ENCODE data around the gene PHLDA2. TPM values are rescaled to one million over a fixed set of nuclear protein-coding genes. Genes with fewer than 3 reads are reported as not detected.

PHLDA2 gene
- total and polyA plus RNA-seq, 4 donors, result 0.60 to 49.2 (median 23.0) TPM

DNA sequence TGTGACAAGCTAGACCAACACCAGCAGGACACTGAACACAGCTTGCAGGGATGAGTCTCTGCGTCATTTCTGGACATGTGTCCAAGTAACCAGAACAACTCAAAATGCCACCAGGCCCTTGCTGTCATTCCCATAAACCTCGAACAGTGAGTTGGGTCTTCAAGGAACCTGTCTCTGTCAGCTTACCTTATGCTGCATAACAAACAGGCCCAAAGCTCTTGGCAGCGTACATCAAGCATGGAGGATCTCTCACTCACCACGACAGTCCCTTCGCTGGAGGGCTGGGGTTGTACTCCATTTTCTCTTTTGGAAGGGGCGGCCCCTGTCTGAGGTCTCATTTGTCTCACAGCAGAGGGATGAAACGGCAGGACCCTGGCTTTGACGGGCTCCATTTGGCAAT is 50.4 kb downstream of the PHLDA2 start:
- Histone ChIP-seq H3K27me3 (ENCODE audit: control insufficient read depth in 3 of 3, insufficient read depth in 3 of 3, low read length in 2 of 3) (no peaks in the 10 kb centered on the region), H3K4me3 (no peak overlapping the region), H3K27ac (ENCODE audit: low read depth in 1 of 2, low read length in 1 of 2) (no peak overlapping the region), H3K36me3 (ENCODE audit: control insufficient read depth in 4 of 4, insufficient read depth in 4 of 4, low read length in 4 of 4) (peaks cover 0 to 17% (median 4%) of the 10 kb centered on the region in 4 donors), H3K4me1 (ENCODE audit: control insufficient read depth in 5 of 5, insufficient read depth in 5 of 5, low read length in 5 of 5) (peaks cover 0 to 38% (median 14%) of the 10 kb centered on the region in 5 donors), H3K9me3 (ENCODE audit: control insufficient read depth in 4 of 4, insufficient read depth in 3 of 4, low read length in 3 of 4) (peaks cover 0 to 12% (median 0%) of the 10 kb centered on the region in 4 donors), H3K9ac (ENCODE audit: insufficient read depth in 1 of 2, low read length in 2 of 2) (no peak overlapping the region)
- TF ChIP-seq, protein P1, sequence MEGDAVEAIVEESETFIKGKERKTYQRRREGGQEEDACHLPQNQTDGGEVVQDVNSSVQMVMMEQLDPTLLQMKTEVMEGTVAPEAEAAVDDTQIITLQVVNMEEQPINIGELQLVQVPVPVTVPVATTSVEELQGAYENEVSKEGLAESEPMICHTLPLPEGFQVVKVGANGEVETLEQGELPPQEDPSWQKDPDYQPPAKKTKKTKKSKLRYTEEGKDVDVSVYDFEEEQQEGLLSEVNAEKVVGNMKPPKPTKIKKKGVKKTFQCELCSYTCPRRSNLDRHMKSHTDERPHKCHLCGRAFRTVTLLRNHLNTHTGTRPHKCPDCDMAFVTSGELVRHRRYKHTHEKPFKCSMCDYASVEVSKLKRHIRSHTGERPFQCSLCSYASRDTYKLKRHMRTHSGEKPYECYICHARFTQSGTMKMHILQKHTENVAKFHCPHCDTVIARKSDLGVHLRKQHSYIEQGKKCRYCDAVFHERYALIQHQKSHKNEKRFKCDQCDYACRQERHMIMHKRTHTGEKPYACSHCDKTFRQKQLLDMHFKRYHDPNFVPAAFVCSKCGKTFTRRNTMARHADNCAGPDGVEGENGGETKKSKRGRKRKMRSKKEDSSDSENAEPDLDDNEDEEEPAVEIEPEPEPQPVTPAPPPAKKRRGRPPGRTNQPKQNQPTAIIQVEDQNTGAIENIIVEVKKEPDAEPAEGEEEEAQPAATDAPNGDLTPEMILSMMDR (IDR thresholded peaks at IDR 0.05; ENCODE audit: control extremely low read depth, extremely low read depth), result no peak
- no peak for ATAC-seq (ENCODE audit: insufficient read depth, low FRiP score)
- DNase-seq, result no peak
- 95 to 96% methylated on average over 8 of the region's 8 CpGs for WGBS, 2 donors

Small RNA genes within 50 kb of the gene (small RNA-seq; reads per million reads assigned to genes)
- 25.3 reads per million, percentile 97 among the genes with 10 or more reads in this experiment for gene SNORA54 (ENCODE audit: low replicate concordance)

Other genes with a start within 250 kb of the PHLDA2 start
- gene KCNQ1OT1, start 229.4 kb downstream of the PHLDA2 start, total RNA-seq, result 10 to 100 TPM in 1 of 2 donors, 1 to 10 TPM in 1; 2.9 to 14.5 TPM
- gene KCNQ1OT1, start 229.4 kb downstream of the PHLDA2 start, polyA plus RNA-seq, result under 1 TPM; 0.02 to 0.55 TPM
- 100 to 1,000 TPM in 1 of 2 donors, 10 to 100 TPM in 1; 29.7 to 123 TPM for gene CDKN1C, start 43.6 kb downstream of the PHLDA2 start, total RNA-seq
- 10 to 100 TPM in 1 of 2 donors, 1 to 10 TPM in 1; 9.9 to 24.0 TPM for gene CDKN1C, start 43.6 kb downstream of the PHLDA2 start, polyA plus RNA-seq
- gene NAP1L4, start 62.9 kb upstream of the PHLDA2 start, total RNA-seq, result 100 to 1,000 TPM in 1 of 2 donors, 10 to 100 TPM in 1; 81.6 to 191 TPM
- gene NAP1L4, start 62.9 kb upstream of the PHLDA2 start, polyA plus RNA-seq, result 10 to 100 TPM; 56.3 to 73.0 TPM
- gene CARS1, start 128.0 kb upstream of the PHLDA2 start, total RNA-seq, result 10 to 100 TPM; 27.3 to 62.3 TPM
- gene CARS1, start 128.0 kb upstream of the PHLDA2 start, polyA plus RNA-seq, result 10 to 100 TPM; 30.4 to 45.0 TPM
- 10 to 100 TPM; 34.2 to 51.5 TPM for gene OSBPL5, start 235.9 kb upstream of the PHLDA2 start, total RNA-seq
- gene OSBPL5, start 235.9 kb upstream of the PHLDA2 start, polyA plus RNA-seq, result 10 to 100 TPM; 15.2 to 22.5 TPM

Measured in lung (tissue), 13 donors.